SK-N-SH treated with all-trans-retinoic acid at 6 μM for 48 hours (cell line): ENCODE results near the gene OXSR1.

Source experiments
- ARNTL ChIP-seq: fragments of 450-650 bp; formaldehyde crosslinking; IDR thresholded peaks from 2 replicates; pipeline ENCODE4 v1.5.0; 2020; ENCODE audit warnings: low read depth, mild to moderate bottlenecking, moderate library complexity, borderline replicate concordance
- CREB5 ChIP-seq: fragments of 250-450 bp; sonication (Bioruptor Pico); IDR thresholded peaks from 2 replicates; pipeline ENCODE4 v1.5.1; 2020; ENCODE audit warnings: low read depth, mild to moderate bottlenecking, moderate library complexity
- CSRNP3 ChIP-seq: fragments of 250-450 bp; sonication (Bioruptor Pico); IDR thresholded peaks from 2 replicates; pipeline ENCODE4 v1.5.1; 2021; ENCODE audit warnings: mild to moderate bottlenecking, moderate library complexity
- OSR1 ChIP-seq: fragments of 250-450 bp; sonication (Bioruptor Pico); IDR thresholded peaks from 2 replicates; pipeline ENCODE4 v1.8.0; 2022; ENCODE audit warnings: moderate library complexity, mild to moderate bottlenecking, inconsistent platforms
- TCF4 ChIP-seq: fragments of 250-450 bp; sonication (Bioruptor Pico); IDR thresholded peaks from 2 replicates; pipeline ENCODE4 v1.8.0; 2021; ENCODE audit warnings: mild to moderate bottlenecking, moderate library complexity, borderline replicate concordance
- TOX ChIP-seq: fragments of 250-450 bp; sonication (Bioruptor Pico); IDR thresholded peaks from 2 replicates; pipeline ENCODE4 v1.8.0; 2021; ENCODE audit warnings: mild to moderate bottlenecking, moderate library complexity, borderline replicate concordance
- ZNF70 ChIP-seq: fragments of 450-650 bp; formaldehyde crosslinking; IDR thresholded peaks from 2 replicates; pipeline ENCODE4 v1.5.0; 2020; ENCODE audit warnings: mild to moderate bottlenecking, moderate library complexity

- TF ChIP-seq OSR1 = no peak
- TF ChIP-seq ARNTL (CRISPR knock-in tag) = no peak
- no peak for TF ChIP-seq TOX
- TF ChIP-seq CSRNP3 = no peak
- no peak for TF ChIP-seq CREB5 (CRISPR knock-in tag)
- no peak for TF ChIP-seq TCF4
- no peak for TF ChIP-seq ZNF70 (CRISPR knock-in tag)
Measured at GRCh38 chr3:38221005-38221404, 55.7 kb downstream of the OXSR1 start.
